CD4-positive, CD25-positive, alpha-beta regulatory T cell (primary cell): ENCODE results near the gene HRH2. TPM values are rescaled to one million over a fixed set of nuclear protein-coding genes. Genes with fewer than 3 reads are reported as not detected.
"Not testable (repeated sequence)": the region's sequence is repeated elsewhere in the genome, so short reads cannot be mapped to it uniquely, and the experiment has no call there.

Experiments
- ATAC-seq, 2 donors: fragments of 150-1000 bp; cut with Tn5 transposase; one replicate each; pipeline ENCODE4 v1.10.0; 2021; ENCODE audit warnings: low read depth in 2 of 2, moderate number of reproducible peaks in 2 of 2, moderate library complexity in 1 of 2
- DNase-seq, 3 donors: peaks; one replicate each; pipeline versions ENCODE4 v3.0.0 to v3.0.0-alpha.2; 2012 to 2022; ENCODE audit warnings: mixed read lengths in 1 of 3
- H3K27ac ChIP-seq: one replicate; pipeline ENCODE4 v1.7.0; 2013; ENCODE audit warnings: mild to moderate bottlenecking, low read length; ENCODE audit not compliant: insufficient read depth, poor library complexity, severe bottlenecking
- H3K27me3 ChIP-seq: one replicate; pipeline ENCODE4 v1.7.0; 2013; ENCODE audit warnings: low read length; ENCODE audit not compliant: control insufficient read depth, insufficient read depth
- H3K36me3 ChIP-seq: one replicate; pipeline ENCODE4 v1.7.0; 2013; ENCODE audit warnings: mild to moderate bottlenecking, low read length, moderate library complexity; ENCODE audit not compliant: control insufficient read depth, insufficient read depth
- H3K4me1 ChIP-seq: 2 replicates; pipeline ENCODE4 v1.7.0; 2013; ENCODE audit warnings: mild to moderate bottlenecking, low read length; ENCODE audit not compliant: insufficient read depth, control insufficient read depth, poor library complexity, severe bottlenecking
- H3K4me3 ChIP-seq: one replicate; pipeline ENCODE4 v1.7.0; 2013; ENCODE audit warnings: low read depth, mild to moderate bottlenecking, low read length, moderate library complexity
- H3K9me3 ChIP-seq, 2 experiments: 1 replicate in 1 of 2; 2 replicates in 1 of 2; pipeline ENCODE4 v1.7.0; 2013; ENCODE audit warnings: low read length in 2 of 2, mild to moderate bottlenecking in 1 of 2, moderate library complexity in 1 of 2; ENCODE audit not compliant: control insufficient read depth in 2 of 2
- H3K27ac Mint-ChIP-seq, 3 donors: one replicate each; pipeline ENCODE4 v1.8.0; 2020 to 2022; ENCODE audit warnings: mild to moderate bottlenecking in 3 of 3, mixed read lengths in 3 of 3, moderate library complexity in 2 of 3
- H3K27me3 Mint-ChIP-seq: one replicate; pipeline ENCODE4 v1.8.0; 2022; ENCODE audit warnings: mild to moderate bottlenecking, mixed read lengths
- H3K36me3 Mint-ChIP-seq: one replicate; pipeline ENCODE4 v1.8.0; 2020; ENCODE audit warnings: mixed read lengths
- H3K4me1 Mint-ChIP-seq, 4 donors: one replicate each; pipeline ENCODE4 v1.8.0; 2020 to 2022; ENCODE audit warnings: mixed read lengths in 4 of 4, mild to moderate bottlenecking in 1 of 4
- H3K4me3 Mint-ChIP-seq, 4 donors: one replicate each; pipeline ENCODE4 v1.8.0; 2020 to 2022; ENCODE audit warnings: mild to moderate bottlenecking in 4 of 4, mixed read lengths in 4 of 4, moderate library complexity in 3 of 4
- H3K9me3 Mint-ChIP-seq, 7 donors: one replicate each; pipeline ENCODE4 v1.8.0; 2020 to 2022; ENCODE audit warnings: mixed read lengths in 7 of 7, mild to moderate bottlenecking in 3 of 7, moderate library complexity in 2 of 7
- polyA plus RNA-seq, 4 donors: library from polyadenylated mRNA; unstranded; fragments of 300-500 nt; fragmentation: Illumina TruSeq; gene quantifications; one replicate each; pipeline ENCODE4 v1.2.3, GENCODE V29; 2021
- total RNA-seq: library from RNA; stranded (reverse); gene quantifications from one replicate; pipeline ENCODE4 v1.2.3, GENCODE V29; 2022

The HRH2 gene
- total and polyA plus RNA-seq, 5 donors from 2014 or later = 1.6 to 7.0 (median 2.1) TPM

- not testable (repeated sequence) for H3K27ac Mint-ChIP-seq, H3K27me3 Mint-ChIP-seq, H3K36me3 Mint-ChIP-seq
These were observed 41.3 kb upstream of the HRH2 start for GRCh38 chr5:175616527-175616926.

DNA sequence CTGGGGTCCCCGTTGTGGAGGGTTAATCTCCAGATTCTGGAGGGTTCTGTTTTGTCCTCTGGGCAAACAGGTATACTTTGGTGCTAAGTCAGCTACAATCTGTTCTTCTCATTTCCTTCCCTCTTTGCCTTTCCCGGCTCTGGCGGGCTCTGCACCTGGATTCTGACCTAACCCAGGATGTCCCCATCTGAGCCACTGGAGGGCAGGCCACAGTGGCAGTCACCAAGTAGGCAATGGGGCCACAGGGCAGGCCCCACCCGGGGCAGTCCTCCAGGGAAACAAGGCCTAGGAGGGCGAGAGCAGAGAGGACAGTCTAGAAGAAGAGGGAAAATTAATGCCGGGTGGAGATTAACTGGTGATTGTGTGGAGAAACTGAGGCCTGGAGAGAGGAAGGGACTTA, 40.4 kb upstream of the HRH2 start:
- no peaks in the 10 kb centered on the region for H3K9me3 ChIP-seq
- no peaks in the 10 kb centered on the region for H3K27me3 ChIP-seq
- Mint-ChIP-seq H3K4me1 (peaks cover 0 to 13% (median 1%) of the 10 kb centered on the region in 4 donors), H3K9me3 (peaks cover 0 to 1% (median 0%) of the 10 kb centered on the region in 7 donors), H3K36me3 (no peaks in the 10 kb centered on the region), H3K27ac (peak overlapping the region in 1 of 3 donors; percentile 46), H3K27me3 (peaks cover 4% of the 10 kb centered on the region), H3K4me3 (no peak overlapping the region)
- DNase-seq (no peak), ATAC-seq (no peak)
- no peaks in the 10 kb centered on the region for H3K36me3 ChIP-seq
- no peak overlapping the region for H3K4me3 ChIP-seq
- H3K27ac ChIP-seq = no peak overlapping the region
- H3K4me1 ChIP-seq = no peaks in the 10 kb centered on the region

More at GRCh38 chr5:175616527-175616926, 41.3 kb upstream of the HRH2 start:
- not testable (repeated sequence) for H3K9me3 Mint-ChIP-seq, H3K27me3 ChIP-seq, DNase-seq, H3K36me3 ChIP-seq, H3K9me3 ChIP-seq, H3K4me3 Mint-ChIP-seq, H3K4me1 ChIP-seq, H3K4me3 ChIP-seq, ATAC-seq, H3K27ac ChIP-seq
- H3K4me1 Mint-ChIP-seq = peaks cover 0 to 13% (median 1%) of the 10 kb centered on the region in 4 donors

DNA sequence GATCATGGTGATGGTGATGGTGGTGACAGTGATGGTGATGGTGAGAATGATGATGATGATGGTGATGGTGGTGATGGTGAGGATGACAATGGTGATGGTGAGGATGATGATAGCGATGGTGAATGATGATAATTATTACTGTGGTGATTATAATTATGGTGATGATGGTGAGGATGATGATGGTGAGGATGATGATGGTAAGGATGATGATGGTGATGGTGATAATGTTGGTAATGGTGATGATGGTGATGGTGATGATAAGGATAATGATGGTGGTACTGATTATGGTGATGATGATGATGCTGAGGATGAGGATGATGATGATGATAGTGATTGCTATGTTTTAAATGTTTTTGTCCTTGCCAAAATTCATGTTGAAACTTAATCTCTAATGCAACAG, 37.3 kb upstream of the HRH2 start:
- no peak overlapping the region for H3K27ac Mint-ChIP-seq
- H3K27me3 ChIP-seq = no peaks in the 10 kb centered on the region
- H3K4me3 ChIP-seq = no peak overlapping the region
- peaks cover 0 to 11% (median under 1%) of the 10 kb centered on the region in 4 donors for H3K4me1 Mint-ChIP-seq
- H3K27me3 Mint-ChIP-seq = no peaks in the 10 kb centered on the region
- ATAC-seq (no peak), DNase-seq (no peak)
- H3K36me3 Mint-ChIP-seq = peaks cover 3% of the 10 kb centered on the region
- no peaks in the 10 kb centered on the region for H3K9me3 ChIP-seq
- no peak overlapping the region for H3K27ac ChIP-seq
- no peaks in the 10 kb centered on the region for H3K4me1 ChIP-seq
- H3K4me3 Mint-ChIP-seq = no peak overlapping the region
- H3K36me3 ChIP-seq = no peaks in the 10 kb centered on the region
- H3K9me3 Mint-ChIP-seq = peaks cover 0 to 4% (median 2%) of the 10 kb centered on the region in 7 donors

- Mint-ChIP-seq H3K36me3 (peaks cover 9% of the 10 kb centered on the region), H3K27me3 (peaks cover 7% of the 10 kb centered on the region), H3K4me3 (no peak overlapping the region), H3K9me3 (peaks cover 0 to 7% (median 3%) of the 10 kb centered on the region in 7 donors), H3K27ac (no peak overlapping the region), H3K4me1 (peaks cover 0 to 4% (median 0%) of the 10 kb centered on the region in 4 donors)
- Histone ChIP-seq H3K4me1 (no peaks in the 10 kb centered on the region), H3K27ac (no peak overlapping the region), H3K36me3 (no peaks in the 10 kb centered on the region), H3K4me3 (no peak overlapping the region), H3K9me3 (peaks cover 0 to 3% of the 10 kb centered on the region in 2 experiments), H3K27me3 (no peaks in the 10 kb centered on the region)
- no peak for ATAC-seq
- no peak for DNase-seq
These were observed 35.9 kb upstream of the HRH2 start for GRCh38 chr5:175621971-175622370.

DNA sequence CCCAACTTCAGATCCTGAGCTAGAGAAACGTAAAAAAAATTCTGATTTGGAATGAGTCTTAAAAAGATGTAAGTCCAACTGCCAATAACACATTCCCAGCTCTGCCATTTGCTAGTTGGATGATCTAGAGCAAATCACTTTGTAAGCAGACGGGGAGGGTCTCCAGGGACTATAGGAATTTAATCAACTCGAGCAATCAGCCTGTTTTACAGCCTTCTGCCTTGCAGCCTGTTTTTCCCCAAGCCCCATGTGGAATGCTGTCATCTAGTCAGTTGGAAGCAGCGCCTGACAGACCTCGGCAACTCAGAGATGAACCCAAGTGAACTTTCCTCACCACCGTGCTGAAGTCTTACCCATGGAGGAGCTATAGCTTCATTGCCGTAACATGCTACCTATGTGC, 34.8 kb upstream of the HRH2 start:
- Histone ChIP-seq H3K4me3 (no peak overlapping the region), H3K9me3 (peaks cover 0 to 3% of the 10 kb centered on the region in 2 experiments), H3K36me3 (no peaks in the 10 kb centered on the region), H3K27ac (no peak overlapping the region), H3K27me3 (no peaks in the 10 kb centered on the region), H3K4me1 (no peaks in the 10 kb centered on the region)
- no peaks in the 10 kb centered on the region for H3K4me1 Mint-ChIP-seq
- H3K9me3 Mint-ChIP-seq = peaks cover 0 to 9% (median 3%) of the 10 kb centered on the region in 7 donors
- ATAC-seq (no peak), DNase-seq (no peak)
- no peak overlapping the region for H3K27ac Mint-ChIP-seq
- H3K27me3 Mint-ChIP-seq = peaks cover 7% of the 10 kb centered on the region
- peaks cover 9% of the 10 kb centered on the region for H3K36me3 Mint-ChIP-seq
- H3K4me3 Mint-ChIP-seq = no peak overlapping the region

DNA sequence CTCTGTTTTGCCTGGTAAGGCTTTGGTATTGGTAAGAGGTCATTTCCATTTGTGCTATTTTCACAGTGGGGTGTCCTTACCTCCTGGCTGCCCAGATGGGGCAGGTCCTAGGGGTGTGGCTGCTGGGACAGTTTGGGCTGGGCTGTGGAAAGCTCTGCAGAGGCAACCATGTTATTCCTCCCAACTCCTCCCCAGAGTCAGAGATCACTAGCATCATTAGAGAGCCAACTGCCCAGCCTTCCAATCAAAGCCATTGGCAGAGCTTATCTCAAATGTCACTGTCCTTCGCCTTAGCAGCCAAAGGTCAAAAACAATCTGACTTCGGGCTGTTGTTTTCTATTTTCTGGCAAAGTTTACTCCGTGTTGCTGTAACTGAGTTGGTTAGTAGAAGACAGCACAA, 33.6 kb upstream of the HRH2 start:
- Mint-ChIP-seq H3K27me3 (peaks cover 7% of the 10 kb centered on the region), H3K4me1 (peaks cover 0 to 4% (median 0%) of the 10 kb centered on the region in 4 donors), H3K4me3 (no peak overlapping the region), H3K27ac (no peak overlapping the region), H3K9me3 (peaks cover 0 to 9% (median 3%) of the 10 kb centered on the region in 7 donors), H3K36me3 (peaks cover 9% of the 10 kb centered on the region)
- H3K27ac ChIP-seq = no peak overlapping the region
- DNase-seq = no peak
- no peak overlapping the region for H3K4me3 ChIP-seq
- H3K27me3 ChIP-seq = no peaks in the 10 kb centered on the region
- no peaks in the 10 kb centered on the region for H3K4me1 ChIP-seq
- peaks cover 0 to 3% of the 10 kb centered on the region in 2 experiments for H3K9me3 ChIP-seq
- no peaks in the 10 kb centered on the region for H3K36me3 ChIP-seq
- ATAC-seq = no peak

- Histone ChIP-seq H3K4me1 (no peaks in the 10 kb centered on the region), H3K27me3 (no peaks in the 10 kb centered on the region), H3K9me3 (peaks cover 9% of the 10 kb centered on the region in 2 experiments), H3K27ac (no peak overlapping the region), H3K36me3 (no peaks in the 10 kb centered on the region), H3K4me3 (no peak overlapping the region)
- Mint-ChIP-seq H3K27ac (no peak overlapping the region), H3K4me3 (no peak overlapping the region), H3K4me1 (peaks cover 0 to 4% (median 0%) of the 10 kb centered on the region in 4 donors), H3K27me3 (peaks cover 7% of the 10 kb centered on the region), H3K36me3 (peaks cover 9% of the 10 kb centered on the region), H3K9me3 (peaks cover 0 to 14% (median 5%) of the 10 kb centered on the region in 7 donors)
- DNase-seq (no peak), ATAC-seq (no peak)
These were observed 30.9 kb upstream of the HRH2 start for GRCh38 chr5:175627005-175627404.

DNA sequence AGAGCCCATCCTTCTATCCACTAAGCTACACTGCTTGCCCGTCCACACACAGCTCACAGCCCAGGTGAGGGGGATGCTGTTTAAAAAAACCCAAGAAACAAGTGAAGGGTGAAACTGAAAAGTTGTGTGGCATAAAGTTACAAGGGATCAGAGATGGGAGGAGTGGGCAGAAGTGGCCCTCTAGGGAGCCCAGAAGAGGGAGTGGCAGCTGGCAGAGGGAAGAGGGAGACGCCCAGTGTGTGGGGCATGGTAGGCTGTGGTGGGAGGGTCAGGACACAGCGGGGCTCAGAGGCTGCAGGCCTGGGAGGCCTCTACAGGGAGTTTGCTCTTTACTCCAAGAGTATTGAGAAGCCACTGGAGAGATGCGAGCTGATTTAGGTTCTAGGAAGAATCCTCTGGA, 30.1 kb upstream of the HRH2 start:
- ATAC-seq = no peak
- no peaks in the 10 kb centered on the region for H3K4me1 ChIP-seq
- H3K36me3 Mint-ChIP-seq = peaks cover 9% of the 10 kb centered on the region
- H3K9me3 ChIP-seq = peaks cover 9% of the 10 kb centered on the region in 2 experiments
- H3K27me3 ChIP-seq = no peaks in the 10 kb centered on the region
- H3K36me3 ChIP-seq = no peaks in the 10 kb centered on the region
- no peak for DNase-seq
- no peak overlapping the region for H3K4me3 ChIP-seq
- H3K4me3 Mint-ChIP-seq = no peak overlapping the region
- H3K27me3 Mint-ChIP-seq = peaks cover 7% of the 10 kb centered on the region
- H3K27ac Mint-ChIP-seq = no peak overlapping the region
- H3K9me3 Mint-ChIP-seq = peaks cover 0 to 14% (median 5%) of the 10 kb centered on the region in 7 donors
- H3K27ac ChIP-seq = no peak overlapping the region
- H3K4me1 Mint-ChIP-seq = peaks cover 0 to 4% (median 0%) of the 10 kb centered on the region in 4 donors
